Fibroblast of lung (primary cell): Measurements from ENCODE around the gene SPRED2.

ENCODE experiments used
- EZH2 ChIP-seq: IDR thresholded peaks from 2 replicates; pipeline ENCODE4 v1.5.1; 2012; ENCODE audit warnings: low read length, control low read depth, mild to moderate bottlenecking; ENCODE audit errors: missing control alignments
- TF ChIP-seq, protein P1 (sequence below), 2 donors: IDR thresholded peaks in 1 of 2; conservative IDR thresholded peaks in 1 of 2; 1 replicate in 1 of 2; 2 replicates in 1 of 2; pipeline ENCODE4 v1.5.1; 2011 to 2012; ENCODE audit warnings: low read length in 2 of 2, control low read depth in 1 of 2, inconsistent platforms in 1 of 2, low read depth in 1 of 2, mild to moderate bottlenecking in 1 of 2

DNA sequence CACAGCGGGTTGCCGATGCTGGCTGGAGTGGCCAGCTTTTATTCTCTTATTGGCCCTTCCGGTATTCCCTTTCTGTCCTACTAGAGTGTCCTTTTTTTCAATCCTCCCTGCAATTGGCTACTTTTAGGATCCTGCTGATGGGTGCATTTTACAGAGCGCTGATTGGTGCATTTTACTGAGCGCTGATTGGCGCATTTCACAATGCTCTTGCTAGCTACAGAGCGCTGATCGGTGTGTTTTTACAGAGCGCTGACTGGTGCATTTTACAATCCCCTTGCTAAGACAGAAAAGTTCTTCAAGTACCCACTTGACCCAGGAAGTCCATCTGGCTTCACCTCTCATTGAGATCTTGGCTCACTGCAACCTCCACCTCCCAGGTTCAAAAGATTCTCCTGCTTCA is 44.4 kb upstream of the SPRED2 start:
- TF ChIP-seq, protein P1, sequence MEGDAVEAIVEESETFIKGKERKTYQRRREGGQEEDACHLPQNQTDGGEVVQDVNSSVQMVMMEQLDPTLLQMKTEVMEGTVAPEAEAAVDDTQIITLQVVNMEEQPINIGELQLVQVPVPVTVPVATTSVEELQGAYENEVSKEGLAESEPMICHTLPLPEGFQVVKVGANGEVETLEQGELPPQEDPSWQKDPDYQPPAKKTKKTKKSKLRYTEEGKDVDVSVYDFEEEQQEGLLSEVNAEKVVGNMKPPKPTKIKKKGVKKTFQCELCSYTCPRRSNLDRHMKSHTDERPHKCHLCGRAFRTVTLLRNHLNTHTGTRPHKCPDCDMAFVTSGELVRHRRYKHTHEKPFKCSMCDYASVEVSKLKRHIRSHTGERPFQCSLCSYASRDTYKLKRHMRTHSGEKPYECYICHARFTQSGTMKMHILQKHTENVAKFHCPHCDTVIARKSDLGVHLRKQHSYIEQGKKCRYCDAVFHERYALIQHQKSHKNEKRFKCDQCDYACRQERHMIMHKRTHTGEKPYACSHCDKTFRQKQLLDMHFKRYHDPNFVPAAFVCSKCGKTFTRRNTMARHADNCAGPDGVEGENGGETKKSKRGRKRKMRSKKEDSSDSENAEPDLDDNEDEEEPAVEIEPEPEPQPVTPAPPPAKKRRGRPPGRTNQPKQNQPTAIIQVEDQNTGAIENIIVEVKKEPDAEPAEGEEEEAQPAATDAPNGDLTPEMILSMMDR (conservative IDR thresholded peaks at IDR 0.05 in 1 of 2, IDR thresholded peaks at IDR 0.05 in 1 of 2; ENCODE audit: low read depth in 1 of 2, low read length in 2 of 2): no peak
- TF ChIP-seq EZH2: no peak
